Stromal cell of bone marrow (primary cell): Measurements from ENCODE around the gene CFI.

ENCODE experiments used
- DNase-seq: peaks from one replicate; pipeline ENCODE4 v3.0.0-alpha.2; 2012; ENCODE audit warnings: low read depth

The CFI gene

DNA sequence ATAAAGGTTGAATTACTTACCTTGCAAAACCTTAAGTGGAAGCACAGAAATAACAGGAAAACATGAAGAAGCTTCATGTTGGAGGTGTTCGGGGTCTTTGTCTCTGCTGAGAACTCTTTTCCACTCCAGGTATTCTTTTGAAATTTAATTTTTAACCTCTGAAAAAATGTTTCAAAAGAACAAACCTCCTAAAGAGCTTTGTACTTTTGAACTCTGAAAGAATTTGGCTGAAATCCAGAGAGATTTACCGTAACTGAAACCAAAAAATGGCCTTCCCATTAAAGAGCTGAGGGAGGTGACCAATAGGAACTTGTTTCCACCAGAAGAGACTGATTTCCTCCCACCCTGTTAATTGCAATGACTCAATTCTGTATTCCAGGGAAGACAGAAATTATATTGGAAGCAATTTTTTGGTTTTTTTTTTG is at the start of gene CFI:
CFI (minus strand) TSS at position 105 of the 425 bp plus-strand sequence; CDS start at position 77, 28 bp downstream.
- DNase-seq, result peak; percentile 78

DNA sequence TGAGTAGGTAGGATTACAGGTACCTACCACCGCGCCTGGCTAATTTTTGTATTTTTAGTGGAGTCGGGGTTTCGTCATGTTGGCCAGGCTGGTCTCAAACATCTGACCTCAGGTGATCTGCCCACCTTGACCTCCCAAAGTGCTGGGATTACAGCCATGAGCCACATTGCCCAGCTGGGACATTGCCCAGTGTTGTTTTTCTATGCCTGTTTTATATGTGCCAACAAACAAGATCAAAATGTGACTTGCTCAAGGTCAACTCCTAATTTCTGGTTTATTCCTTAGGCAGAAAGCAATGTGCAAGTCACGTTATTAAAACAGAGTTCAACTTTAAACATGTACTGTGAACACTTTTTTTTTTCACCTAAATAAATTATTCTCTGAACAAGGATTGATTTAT is 48.8 kb upstream of the CFI start:
- DNase-seq, result no peak

DNA sequence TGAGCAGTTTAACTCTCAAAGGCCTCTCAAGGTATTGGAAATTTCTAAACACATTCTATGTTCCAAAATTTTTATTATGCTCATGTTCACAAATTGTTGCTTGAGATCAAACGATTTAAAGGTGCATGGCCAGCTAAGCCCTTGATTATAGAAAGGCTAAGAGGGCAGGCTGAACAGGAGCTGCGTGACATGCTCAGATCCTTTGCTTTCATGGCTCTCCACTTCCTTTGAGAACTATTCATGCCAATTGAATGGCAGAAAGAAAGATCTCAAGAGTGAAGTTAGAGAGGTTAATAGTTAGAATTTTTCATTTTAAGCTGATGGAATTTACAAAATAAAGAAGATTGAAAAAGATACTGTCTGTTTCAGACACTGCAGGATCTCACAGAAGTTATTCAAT is 46.7 kb upstream of the CFI start:
- no peak for DNase-seq

DNA sequence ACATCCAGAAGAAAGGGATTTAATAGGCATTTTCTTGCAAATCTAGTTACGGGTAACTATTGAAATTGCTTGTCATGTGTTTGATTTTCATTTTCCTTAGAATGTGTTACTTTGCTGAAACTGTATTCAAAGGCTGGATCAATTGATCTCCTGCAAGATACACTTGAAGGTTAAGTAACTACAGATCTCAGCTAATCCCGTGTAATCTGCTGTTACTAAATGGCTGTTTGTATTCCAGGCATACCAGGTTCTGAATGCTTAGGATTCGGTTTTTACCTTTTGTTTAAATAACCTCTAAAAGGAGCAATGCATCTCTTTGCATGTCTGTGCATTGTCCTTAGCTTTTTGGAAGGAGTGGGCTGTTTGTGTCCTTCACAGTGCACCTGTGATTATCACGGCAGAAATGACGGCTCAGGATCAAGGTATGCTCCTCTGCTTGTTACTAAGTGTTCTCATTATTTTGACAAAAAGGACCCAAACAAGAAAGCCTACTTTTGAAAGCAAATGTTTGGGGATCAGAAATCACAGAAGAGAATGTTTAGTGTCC is 46.2 kb upstream of the CFI start, which contains the start of gene LRIT3:
LRIT3 (plus strand) TSS at position 212 of the 547 bp plus-strand sequence; CDS start at position 307, 95 bp downstream.
- DNase-seq, result no peak

DNA sequence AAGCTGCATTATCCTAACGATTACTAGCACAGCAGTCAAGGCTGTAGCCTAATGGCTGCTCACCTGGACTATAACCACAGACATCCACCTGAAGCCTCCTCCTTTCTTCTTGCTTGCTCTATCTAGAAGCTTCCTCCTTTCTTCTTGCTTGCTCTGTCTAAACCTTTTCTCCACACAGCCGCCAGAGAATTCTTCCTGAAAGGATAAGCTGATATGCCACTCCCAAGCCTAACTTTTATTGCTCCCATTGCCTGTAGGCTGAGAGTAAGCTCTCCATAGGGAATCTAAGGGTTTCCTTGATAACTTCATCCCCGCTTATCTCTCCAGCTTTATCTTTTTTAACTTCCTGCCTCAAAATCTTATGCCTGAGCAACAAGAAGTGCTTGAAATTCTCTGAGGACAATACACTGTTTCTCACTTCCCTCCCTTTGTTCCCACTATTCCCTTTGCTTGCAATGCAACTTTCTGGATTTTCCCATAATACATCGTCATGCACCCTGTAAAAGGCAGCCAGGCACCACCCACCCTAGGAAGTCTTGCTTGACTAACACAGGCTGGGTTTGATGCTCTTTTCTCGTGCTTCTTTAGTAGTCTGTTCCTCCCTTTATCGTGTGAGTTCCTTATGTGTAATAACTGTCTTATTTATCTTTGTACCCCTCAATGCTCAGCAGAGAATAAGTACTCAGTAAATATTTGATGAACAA is 44.7 kb upstream of the CFI start:
- no peak for DNase-seq

DNA sequence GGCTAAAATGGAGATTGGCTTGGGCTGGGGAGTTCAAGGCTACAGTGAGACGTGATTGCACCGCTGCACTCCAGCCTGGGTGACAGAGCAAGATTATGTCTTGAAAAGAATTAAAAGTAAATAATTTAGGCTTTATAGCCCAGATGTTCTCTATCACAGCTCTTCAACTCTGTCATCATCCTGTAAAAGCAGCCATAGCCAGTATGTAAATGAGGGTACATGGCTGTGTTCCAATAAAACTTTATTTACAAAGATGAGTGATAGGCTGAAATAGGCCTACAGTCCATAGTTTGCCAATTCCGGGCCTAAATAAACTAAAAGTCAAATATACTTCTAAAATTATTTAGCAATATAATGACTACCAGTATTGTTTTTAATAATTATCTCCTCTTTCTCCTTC is 35.2 kb upstream of the CFI start:
- no peak for DNase-seq

DNA sequence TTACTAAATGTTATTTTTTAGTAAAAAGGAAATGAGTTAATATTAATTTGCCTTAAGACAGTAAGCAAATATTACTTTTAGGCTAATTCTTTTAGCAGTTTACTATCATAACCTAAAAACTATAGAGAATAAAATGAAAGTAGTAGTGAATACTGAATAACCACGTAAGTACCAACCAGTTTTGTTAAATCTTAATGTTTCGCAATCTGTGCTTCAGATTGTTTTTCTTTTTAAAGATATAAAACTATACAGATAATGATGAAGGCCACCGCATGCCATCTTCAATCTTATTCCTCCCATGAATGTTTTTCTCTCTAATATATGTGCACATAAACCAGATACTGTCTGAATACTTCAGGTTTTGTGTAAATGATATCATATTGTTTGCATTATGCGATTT is 32.0 kb upstream of the CFI start:
- DNase-seq, result no peak

DNA sequence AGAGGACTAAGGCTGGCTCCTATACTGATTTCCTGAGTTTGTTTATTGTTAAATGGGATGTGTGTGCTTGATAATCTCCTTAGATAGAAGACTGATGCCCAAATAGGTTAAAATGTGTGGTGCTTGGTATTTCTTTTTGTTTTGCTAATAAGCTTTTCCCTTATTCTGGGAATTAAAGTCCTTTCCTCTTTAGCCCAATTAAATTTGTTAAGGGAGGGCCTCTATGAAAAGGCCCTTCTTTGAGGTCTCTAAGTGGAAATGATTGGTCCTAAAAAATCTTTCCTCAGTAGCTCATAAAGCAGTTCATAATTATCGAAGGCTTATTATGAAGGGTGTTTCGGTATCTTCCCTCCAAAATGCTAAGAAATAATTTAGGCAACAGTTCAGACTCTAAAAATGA is 25.9 kb upstream of the CFI start, which contains the start of gene RRH:
RRH (plus strand) TSS at position 301 of the 400 bp plus-strand sequence; CDS start at position 357, 56 bp downstream.
- no peak for DNase-seq

DNA sequence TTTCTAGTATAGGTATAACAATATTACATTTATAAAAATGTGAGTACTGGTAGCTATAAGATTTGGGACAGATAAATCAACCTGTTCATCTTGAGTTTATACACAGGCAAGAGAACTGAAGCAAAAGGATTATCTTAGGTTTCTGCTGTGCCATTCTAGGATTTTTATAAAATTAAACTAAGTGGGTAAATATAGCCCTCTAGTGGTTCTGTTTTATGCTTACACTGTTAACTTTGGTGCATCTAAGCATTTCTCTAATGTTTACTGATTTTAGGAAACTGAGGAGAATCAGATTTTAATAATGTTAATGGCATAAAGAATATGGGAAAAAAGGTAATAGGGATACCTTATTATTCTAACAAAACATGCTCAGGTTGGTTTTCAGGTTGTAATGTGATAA is 24.9 kb upstream of the CFI start:
- no peak for DNase-seq

DNA sequence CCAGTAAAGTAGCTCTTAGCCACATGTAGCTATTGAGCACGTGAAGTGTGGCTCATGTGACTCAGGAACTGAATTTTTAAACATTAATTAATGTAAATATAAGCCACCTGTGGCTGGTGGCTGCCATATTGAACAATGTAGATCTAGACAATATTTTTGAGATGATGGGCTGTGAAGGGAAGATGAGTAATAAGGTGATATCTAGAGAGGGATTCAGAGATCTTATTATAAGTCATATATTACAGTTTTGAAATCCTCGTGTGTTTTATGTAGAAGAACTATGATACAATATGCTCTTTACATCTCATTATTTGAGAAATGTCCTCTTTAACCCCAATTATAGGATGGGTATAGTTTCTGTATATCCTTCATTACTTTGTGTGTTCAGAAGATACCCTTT is 19.4 kb upstream of the CFI start:
- no peak for DNase-seq

DNA sequence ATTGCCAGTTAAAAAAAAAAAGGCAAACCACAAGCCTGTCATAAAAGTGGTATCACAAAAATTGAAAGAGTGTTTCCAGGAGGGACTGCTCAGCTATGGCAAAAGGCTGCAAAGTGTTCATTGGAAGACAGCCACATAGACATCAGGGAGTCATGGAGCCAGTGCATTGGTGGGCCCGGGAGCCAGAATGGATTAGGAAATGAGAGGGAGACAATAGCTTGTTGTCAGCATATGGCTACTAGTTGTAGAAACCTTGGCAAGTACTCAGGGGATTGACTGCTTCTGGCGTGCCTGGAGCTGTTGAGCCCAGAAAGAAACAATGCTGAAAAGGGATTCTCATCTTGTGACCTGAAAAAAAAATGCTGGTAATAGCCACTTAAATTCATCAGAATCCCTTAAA is 18.8 kb upstream of the CFI start:
- no peak for DNase-seq

DNA sequence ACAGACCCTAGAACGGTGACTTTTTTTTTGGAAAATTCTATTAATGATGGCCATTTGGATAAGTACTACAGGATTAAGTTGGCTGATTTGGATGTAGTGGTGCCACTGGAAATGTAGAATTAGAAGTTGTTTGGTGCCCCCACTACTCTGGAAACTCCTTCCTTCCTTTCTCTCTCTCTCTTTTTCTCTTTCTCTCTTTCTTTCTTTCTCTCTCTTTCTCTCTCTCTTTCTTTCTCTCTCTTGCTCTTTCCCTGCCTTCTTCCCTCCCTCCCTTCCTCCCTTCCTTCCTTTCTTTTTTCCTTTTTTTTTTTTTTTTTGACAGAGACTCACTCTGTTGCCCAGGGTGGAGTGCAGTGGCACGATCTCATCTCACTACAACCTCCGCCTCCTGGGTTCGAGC is 16.5 kb upstream of the CFI start:
- DNase-seq, result no peak

DNA sequence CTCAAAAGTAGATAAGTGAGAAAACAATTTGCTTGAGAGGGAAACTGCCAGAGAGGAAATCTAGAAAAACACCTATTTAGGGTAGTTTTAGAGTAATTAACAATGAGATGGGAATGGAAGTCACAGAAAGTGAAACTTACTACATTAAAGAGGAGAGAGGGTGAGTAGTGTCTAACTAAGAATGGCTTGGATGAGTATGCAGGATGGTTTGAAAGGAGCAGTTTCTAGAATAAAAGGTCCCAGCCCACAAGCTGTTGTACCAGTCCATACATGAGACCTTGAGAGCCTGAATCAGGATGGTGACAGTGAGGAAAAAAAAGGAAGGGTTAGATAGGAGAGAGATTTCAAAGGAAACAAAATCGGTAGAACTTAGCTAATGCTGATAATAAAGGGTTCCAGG is 15.1 kb upstream of the CFI start:
- DNase-seq, result no peak

DNA sequence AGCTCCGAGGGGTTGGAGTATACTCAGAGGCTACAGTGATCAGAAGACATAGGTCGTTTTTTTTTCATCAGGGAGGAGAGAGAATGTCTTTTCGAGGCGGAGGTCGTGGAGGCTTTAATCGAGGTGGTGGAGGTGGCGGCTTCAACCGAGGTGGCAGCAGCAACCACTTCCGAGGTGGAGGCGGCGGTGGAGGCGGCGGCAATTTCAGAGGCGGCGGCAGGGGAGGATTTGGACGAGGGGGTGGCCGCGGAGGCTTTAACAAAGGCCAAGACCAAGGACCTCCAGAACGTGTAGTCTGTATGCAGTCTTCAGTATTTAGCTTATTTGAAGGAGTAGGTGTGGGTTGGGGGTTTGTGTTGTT is 14.3 kb upstream of the CFI start:
- no peak for DNase-seq

DNA sequence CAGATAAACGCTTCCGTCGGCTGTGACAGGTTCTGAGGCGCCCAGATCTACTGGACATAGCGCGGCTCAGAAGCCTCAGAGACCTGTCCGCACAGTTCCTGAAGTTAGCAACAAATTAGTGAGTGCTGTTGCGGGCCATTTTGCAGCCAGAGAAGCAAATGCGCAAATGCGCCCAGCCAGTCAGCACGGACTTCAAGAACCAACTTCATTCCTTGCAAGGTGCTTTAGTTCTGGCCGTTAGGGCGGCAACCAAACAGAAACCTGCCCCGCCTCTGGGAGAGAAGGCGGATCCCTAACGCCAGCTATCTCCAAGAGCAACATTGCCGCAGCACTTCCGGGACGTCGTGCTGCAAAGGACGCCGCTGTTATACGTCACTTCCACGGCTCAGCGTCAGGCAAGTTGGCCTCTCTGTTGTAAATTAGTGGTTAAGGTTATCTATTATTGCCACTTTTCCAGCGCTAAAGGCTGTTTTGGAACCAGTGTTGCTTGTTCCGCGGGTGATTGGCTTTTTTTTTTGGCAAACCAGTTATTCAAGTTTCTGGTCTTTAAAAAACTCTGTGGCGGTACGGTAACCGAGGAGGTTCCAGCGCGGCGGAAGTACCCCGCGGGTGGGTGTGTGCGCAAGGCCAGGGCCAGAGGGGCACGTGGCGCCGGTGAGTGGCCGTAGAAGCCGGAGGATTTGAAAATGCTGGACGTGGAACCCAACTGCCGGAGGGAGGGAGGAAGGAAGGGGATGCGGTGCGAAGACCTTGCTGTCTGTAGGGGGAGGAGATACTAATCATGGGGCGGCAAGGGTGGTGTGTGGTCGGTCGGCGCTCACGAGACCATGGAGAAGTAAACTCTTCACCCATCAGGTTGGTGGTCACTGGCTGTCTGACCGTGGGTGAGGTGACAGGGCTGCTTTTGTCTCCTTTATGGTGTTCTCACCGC is 13.6 kb upstream of the CFI start, which contains the start of gene GAR1:
GAR1 (plus strand) TSS at position 612 of the 931 bp plus-strand sequence. CDS start 403 bp downstream, outside the sequence.
- peak; percentile 89 for DNase-seq

DNA sequence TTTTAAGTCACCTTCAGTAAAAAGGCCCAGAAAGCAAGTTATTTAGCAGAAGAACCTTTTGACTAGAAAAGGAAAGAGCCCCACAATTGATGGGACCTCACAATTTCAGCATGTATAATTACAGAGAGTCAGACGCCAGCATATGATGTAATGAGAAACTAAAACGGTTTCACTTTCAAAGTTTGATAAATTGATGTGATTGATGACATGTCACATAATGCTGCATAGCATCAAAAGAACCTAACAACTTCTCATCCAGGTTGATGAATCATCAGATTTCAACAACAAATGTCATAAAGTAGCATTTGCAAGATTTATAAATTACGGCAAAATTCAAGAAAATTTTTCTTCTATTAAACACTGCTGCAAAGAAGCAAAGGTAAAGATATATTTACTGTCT is 9.9 kb upstream of the CFI start:
- DNase-seq, result no peak

DNA sequence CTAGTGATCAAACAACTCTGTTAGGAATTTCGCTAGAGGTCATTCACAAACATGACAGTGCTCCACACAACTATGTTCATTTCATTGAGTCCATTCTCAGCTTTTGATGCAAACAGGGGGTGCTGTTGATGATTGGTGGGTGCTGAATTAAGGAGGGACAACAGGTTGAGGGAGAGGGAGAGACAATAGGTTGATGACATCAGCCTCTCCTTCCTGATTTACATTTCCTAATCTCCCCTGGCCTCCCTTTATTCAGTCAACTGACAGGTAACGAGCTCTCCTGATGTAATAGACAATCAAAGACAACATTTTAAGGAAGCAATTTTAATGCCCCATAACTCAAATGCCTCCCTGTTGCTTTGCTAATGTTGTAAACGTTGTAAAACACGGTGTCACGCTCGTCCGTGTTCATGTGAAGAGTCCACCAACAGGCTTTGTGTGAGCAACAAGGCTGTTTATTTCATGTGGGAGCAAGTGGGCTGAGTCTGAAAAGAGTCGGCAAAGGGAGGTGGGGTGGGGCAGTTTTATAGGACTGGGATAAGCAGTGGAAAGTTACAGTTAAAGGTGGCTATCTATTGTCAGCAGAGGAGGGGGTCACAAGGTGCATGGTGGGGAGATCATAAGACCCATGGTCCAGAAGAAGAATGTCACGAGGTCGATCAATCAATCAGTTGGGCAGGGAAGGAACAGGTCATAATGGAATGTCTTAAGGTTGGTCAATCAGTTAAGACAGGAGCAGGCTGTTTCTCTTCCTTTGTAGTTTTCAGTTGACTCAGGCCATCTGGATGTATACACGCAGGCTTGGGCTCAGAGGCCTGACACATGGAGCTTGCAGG is 9.0 kb upstream of the CFI start:
- DNase-seq, result no peak

DNA sequence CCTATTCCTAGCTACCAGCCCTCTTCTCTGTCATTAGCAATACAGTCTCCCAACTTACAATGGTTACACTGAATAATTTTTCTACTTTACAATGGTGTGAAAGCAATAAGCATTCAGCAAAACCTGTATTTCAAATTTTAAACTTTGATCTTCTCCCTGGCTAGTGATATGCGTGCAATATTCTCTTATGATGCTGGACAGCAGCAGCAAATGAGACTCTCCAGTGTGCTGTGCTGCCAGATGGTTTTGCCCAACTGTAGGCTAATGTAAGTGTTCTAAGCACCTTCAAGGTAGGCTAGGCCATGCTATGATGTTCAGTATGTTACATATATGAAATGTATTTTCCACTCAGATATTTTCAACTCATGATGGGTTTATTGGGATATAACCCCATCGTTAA is 7.9 kb upstream of the CFI start:
- no peak for DNase-seq

DNA sequence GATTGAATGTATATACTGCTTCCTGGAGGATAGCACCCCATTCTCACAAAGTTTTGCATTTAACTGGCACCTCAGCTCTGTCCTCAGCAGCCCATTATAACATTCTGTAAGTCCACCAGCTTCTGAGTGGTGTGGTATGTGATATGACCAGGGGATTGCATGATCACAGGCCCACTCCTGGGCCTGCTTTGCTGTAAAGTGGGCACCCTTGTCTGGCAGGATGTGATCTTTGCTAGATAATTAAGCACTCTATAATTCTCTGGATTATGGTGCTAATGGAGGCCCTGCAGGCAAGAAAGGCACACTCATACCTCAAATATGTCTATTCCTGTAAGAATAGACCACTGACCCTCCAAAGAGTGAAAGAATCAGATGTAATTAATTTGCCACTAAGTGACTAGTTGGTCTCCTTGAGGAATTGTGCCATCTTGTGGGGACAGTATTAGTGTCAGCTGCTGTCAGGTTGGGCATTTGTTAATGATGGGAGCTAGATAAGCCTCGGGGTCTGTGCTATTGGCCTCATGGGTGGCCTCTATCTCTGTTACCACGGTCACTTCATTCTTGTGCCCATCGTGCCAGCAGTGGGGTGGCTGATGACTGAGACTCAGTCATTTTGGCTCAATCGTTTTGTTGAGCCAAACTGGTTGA is 2.2 kb upstream of the CFI start:
- DNase-seq, result peak; percentile 37

DNA sequence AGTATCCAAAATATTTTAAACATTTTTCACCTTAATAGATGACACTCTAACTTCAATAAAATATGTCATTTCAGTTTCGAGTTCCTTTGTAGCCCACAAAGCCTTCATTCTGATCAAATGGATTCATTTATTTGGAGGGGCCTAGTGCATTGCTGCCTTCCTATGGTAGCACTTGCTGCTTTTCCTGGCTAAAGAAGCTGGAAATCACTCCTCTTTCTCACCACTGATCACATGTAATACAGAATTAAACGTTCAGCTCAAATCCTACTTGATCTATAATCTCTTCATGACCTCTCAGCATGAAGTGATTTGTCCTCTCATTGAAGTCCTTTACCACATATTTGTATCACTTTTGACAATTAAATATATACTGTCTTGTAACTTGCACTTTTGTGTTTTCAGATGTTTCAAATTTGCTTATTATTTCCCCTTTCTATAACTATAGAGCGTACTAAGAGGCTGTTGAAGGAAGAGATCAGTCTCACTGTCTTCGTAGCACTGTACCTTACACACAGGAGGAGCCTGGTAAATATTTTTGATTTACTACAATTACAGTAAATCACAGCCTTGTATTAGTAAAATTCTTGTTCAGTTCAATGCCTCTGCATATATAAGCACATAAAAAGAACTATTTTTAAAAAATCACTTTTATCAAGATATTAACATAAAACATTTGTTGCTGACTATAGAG is 555 bp downstream of the CFI start:
- no peak for DNase-seq

DNA sequence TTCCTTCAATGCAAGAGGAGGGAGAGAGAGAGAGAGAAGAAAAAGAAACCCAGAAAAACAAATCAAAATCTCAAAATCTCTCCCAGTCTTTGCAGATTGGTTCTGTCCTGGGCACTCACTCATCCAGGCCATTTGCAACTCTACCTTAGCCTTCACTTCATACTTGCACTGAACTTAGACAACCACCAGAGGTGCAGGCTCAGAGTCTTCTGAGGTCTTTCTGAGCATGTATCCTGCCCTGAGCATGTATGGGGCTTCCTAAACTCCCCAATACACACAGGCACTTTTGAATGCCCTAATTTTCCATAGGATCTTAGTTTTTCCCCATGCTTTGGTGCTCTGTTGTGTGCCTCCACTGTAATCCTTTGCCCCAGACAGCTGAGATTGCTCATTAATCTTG is 2.9 kb downstream of the CFI start:
- no peak for DNase-seq
